Activated CD4-positive, CD25-positive, alpha-beta regulatory T cell treated with anti-CD3 and anti-CD28 coated beads, Interleukin-2, amount 50 U/mL, for 16 hours (primary cell): ENCODE data around the gene PHF23.

Experiments
- DNase-seq: peaks from one replicate; pipeline ENCODE4 v3.0.0-alpha.2; 2020; ENCODE audit warnings: low read depth, low spot score

Gene PHF23

GRCh38 chr17:7239091-7240027, at the start of gene PHF23:
Gene PHF23, minus strand, starts transcription at chr17:7239457. Its CDS starts 178 bp downstream, at chr17:7239279.
- DNase-seq: peak; percentile 94

GRCh38 chr17:7285679-7286078, 46.4 kb upstream of the PHF23 start:
- DNase-seq: no peak

GRCh38 chr17:7284911-7285310, 45.7 kb upstream of the PHF23 start:
- no peak for DNase-seq

- no peak for DNase-seq
Measured at GRCh38 chr17:7283471-7284216, 44.4 kb upstream of the PHF23 start.

- DNase-seq: no peak
Measured at GRCh38 chr17:7282752-7283321, 43.6 kb upstream of the PHF23 start.

GRCh38 chr17:7281953-7282751, 42.9 kb upstream of the PHF23 start:
- DNase-seq: no peak

- DNase-seq: peak; percentile 46
Measured at GRCh38 chr17:7281074-7281952, 42.1 kb upstream of the PHF23 start, which contains the start of gene SLC2A4. Gene SLC2A4, plus strand, starts transcription at chr17:7281718. Its CDS starts 217 bp downstream, at chr17:7281935.

DNA sequence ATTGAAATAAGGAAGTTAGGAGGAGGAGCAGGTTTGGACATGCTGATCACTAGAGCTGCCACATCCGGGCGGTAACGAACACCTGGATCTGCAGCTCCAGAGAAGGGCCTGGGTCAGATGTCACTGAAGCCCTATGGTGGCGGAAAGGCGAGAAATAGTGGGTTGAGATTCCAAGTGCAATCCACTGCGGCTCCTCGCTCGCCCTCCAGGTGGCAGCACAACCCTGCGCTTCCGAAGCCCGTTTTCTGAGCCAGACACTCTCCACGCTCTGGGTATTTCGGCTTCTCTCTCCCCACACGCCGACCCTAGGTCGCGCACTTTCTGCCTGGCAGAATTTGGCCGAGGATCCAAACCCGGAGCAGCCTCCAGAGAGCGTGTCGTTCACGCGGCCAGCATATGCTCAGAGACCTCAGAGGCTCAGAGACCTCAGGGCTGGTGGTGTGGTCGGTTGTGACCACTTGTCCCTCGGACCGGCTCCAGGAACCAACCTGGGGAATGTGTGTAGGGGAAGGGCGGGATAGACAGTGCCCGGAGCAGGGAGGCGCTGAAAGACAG, 41.3 kb upstream of the PHF23 start:
- DNase-seq: peak; percentile 71

GRCh38 chr17:7279448-7279847, 40.2 kb upstream of the PHF23 start:
- DNase-seq: no peak

DNA sequence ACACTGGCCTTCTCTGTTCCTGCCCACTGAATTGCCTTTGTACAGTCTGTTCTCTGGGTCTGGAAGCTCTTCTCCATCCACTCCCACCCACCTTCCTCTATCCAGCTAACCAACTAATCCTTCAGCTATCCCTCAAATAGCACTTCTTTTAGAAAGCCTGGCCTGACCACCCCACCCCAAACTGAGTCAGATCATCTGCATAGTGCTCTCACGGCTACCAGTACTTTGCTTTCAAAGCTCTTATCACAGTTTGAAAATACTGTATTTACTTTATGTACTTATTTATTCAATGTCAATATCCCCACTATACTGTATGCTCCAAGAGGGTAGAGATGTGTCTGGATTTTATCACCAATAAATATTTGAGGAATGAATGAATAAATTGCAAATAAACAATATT, 27.5 kb upstream of the PHF23 start:
- no peak for DNase-seq

GRCh38 chr17:7263801-7264078, 24.5 kb upstream of the PHF23 start:
- no peak for DNase-seq

- DNase-seq: no peak
Measured at GRCh38 chr17:7262935-7263800, 23.9 kb upstream of the PHF23 start.

DNA sequence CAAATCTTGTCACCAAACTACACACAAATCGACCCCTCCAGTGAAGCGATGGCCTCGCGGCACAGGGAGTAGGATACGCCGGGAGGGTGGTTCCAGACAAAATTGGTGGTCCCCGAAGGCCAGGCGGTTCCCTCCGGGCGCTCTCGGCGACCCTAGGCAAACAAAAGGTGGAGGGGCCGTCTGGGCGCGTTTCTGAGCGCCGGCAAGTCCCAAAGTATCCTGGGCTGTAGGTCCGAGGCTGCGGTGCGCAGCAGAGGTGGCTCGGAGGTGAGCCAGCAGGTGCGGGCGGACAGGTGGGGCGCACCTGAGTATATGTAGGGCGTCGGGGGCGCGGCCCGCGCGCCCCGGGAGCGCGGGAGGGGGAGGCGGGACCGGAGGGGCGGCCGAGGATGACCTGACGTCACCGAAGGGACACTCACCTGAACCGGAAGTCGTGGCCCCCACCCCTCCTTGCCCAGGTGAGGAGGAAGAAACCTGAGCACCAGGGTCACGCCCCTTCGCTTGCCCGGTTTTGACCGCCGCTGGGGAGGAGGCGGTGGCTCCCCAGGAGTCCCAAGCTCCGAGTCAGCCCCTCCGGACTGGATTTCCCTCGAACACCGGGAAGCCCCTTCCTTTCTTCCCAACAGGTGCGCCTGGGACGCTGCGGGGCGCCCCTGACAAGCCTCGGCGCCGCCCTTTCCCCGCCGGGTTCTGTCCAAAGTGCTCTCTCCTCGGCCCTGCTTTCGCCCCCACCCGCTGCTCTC, 23.1 kb upstream of the PHF23 start, which contains the start of gene CLDN7:
Gene CLDN7, minus strand, starts transcription at position 287 of the 743 bp plus-strand sequence. CDS start 435 bp downstream, outside the sequence.
- DNase-seq: no peak

GRCh38 chr17:7261379-7262191, 22.3 kb upstream of the PHF23 start:
- no peak for DNase-seq

- no peak for DNase-seq
Measured at GRCh38 chr17:7260651-7261378, 21.6 kb upstream of the PHF23 start.

GRCh38 chr17:7260151-7260550, 20.9 kb upstream of the PHF23 start:
- no peak for DNase-seq

DNA sequence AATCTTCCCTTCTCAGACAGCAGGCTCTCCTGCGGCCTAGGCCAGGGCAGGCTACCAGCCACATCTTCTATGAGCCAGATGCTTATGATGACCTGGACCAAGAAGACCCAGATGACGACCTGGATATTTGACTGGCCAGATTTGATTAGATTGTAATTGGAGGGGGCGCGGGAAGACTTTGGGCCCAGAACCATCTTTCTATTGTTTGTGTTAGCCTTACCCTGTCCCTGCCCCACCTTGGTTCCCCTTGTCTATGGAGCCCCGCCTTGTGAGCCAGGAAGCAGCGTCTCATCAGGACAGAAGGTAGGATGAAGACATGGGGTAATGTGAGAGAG, 20.3 kb upstream of the PHF23 start:
- no peak for DNase-seq
